GM12872 (cell line): ENCODE data around the gene CNTNAP5.

ENCODE experiments used
- TF ChIP-seq, protein P1 (sequence below): IDR thresholded peaks from 3 replicates; pipeline ENCODE4 v1.5.1; 2011; ENCODE audit warnings: low read depth, mild to moderate bottlenecking, low read length, moderate library complexity; ENCODE audit not compliant: insufficient read depth

The CNTNAP5 gene

DNA sequence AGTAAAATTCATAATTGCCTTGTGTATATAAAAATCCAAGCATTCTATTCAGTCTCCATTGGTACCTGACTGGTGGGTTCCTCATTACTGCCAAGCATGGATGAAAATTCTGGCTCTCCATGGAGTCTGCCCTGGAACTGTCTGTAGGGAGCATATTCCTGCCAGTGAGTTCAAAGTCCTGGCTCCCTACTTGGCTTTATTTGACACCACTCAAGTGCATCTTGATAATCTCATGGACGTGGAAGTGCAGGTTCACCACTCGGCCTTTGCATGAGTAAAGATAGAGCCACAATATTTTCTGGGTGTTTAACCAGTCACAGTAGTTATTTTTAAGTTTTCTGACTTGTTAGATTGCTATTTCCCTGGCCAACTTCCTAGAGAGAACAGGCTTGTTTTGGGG is 63.5 kb downstream of the CNTNAP5 start:
- TF ChIP-seq, protein P1, sequence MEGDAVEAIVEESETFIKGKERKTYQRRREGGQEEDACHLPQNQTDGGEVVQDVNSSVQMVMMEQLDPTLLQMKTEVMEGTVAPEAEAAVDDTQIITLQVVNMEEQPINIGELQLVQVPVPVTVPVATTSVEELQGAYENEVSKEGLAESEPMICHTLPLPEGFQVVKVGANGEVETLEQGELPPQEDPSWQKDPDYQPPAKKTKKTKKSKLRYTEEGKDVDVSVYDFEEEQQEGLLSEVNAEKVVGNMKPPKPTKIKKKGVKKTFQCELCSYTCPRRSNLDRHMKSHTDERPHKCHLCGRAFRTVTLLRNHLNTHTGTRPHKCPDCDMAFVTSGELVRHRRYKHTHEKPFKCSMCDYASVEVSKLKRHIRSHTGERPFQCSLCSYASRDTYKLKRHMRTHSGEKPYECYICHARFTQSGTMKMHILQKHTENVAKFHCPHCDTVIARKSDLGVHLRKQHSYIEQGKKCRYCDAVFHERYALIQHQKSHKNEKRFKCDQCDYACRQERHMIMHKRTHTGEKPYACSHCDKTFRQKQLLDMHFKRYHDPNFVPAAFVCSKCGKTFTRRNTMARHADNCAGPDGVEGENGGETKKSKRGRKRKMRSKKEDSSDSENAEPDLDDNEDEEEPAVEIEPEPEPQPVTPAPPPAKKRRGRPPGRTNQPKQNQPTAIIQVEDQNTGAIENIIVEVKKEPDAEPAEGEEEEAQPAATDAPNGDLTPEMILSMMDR = no peak

DNA sequence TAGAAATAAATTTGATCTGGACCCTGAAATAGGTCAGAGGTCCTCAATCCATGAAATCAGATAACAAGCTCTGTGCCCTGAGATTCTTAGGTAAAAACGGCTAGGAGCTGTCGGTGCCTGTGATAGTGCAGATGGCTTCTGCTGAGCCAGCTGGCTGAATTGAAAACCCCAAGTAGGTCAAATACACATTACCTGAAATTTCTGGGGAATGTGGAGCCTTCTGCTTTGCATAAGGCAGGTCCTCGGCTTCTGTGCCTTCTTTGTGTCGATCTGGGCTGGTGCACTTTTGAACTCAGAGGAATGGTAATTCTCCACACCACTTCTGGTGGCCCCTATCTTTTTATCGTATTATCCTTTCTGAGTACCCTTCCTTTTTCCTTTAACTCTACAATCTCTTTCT is 66.6 kb downstream of the CNTNAP5 start:
- TF ChIP-seq, protein P1 = no peak

DNA sequence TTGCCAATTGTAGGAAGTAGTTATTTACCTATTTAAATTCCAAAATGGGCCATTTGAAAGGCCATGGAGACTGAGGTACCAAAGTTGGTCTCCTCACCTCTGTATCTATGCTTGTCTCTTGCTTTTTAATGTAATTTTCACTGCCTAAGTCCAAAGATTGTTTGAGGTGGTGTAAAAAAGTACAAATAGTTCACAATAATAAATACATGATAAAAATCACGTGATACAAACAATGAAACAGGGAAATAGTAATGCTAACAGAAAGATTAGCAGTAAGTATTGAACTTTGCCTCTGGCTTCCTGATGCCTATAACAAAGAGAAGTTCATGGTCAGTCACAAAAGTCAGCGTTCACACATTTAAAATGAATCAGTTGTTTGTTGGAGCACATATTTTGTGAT is 67.6 kb downstream of the CNTNAP5 start:
- TF ChIP-seq, protein P1 = no peak

- TF ChIP-seq, protein P1 = no peak
Measured at GRCh38 chr2:124104914-124105313, 79.8 kb downstream of the CNTNAP5 start.

DNA sequence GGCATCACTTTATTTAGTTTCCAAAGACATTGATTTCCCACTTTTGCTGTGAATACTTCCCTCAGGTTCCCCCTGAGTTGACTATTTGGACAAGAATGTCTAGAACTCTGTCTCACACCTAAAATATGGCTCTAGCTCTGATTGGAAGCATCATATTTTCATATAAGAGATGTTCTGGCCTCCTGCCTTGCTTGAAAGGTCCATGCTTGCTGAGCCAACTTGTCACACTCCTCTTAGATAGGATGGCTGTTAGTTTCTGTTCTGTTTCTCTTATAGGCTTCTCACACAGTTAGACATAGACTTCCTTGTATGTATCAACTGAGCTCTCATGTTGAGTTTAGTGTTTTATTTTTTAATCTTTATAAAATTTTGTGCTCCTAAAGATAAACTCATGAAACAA is 87.1 kb downstream of the CNTNAP5 start:
- TF ChIP-seq, protein P1 = no peak

- TF ChIP-seq, protein P1 = no peak
Measured at GRCh38 chr2:124112966-124113365, 87.9 kb downstream of the CNTNAP5 start.

- TF ChIP-seq, protein P1 = no peak
Measured at GRCh38 chr2:124120246-124120645, 95.2 kb downstream of the CNTNAP5 start.

DNA sequence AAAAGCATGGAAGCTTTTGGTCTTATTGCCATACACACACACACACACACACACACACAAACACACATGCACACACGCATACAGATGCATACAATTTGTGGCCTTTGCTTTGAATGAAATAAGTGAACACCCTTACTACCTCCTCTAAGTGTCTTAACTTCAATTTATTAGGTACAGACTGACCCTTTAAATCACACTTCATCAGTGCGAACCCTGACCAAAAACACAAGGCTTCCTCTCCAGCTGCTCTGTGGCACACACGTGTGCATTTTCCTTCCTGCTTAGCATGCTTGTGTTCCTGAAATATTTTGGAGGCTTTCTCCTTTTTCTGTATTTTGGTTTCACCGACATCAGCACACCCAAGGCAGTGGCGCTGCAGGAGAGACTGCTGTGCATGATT is 96.0 kb downstream of the CNTNAP5 start:
- TF ChIP-seq, protein P1 = no peak
